ENCODE results near the gene NFIA.

NFIA gene

DNA sequence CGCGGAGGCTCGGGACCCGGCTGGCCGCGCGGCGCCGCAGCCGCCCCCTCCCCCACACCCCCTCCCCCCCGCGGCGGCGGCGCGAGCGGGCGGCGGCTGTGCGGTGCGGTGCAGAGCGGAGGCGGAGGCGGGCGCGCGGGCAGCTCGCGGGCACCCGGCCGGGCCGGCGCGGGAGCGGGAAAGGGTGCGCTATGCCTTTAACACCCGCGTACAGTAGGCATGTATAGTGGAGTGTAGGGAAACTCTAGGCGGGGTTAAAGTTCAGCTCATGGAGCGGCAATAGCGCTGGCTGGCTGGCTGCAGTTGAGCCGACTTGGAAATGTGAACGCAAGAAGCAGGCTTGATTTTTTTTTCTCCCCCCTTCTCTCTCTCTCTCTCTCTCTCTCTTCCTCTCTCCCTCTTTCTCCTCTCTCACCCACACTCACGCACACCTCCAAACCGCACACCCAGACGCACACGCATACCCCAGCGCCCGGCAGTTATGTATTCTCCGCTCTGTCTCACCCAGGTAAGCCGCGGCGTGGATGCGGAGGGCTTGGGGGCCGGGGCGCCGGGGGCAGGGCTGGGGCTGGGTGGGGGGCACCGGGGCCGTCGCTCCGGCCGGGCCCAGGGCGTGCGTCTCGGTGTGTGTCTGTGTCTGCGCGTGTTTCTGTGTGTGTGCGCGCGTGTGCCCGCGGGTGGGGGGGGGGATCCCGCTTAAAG lies at the start of gene NFIA:
Gene NFIA, plus strand, starts transcription at position 251 of the 702 bp plus-strand sequence.
- Histone ChIP-seq H3K27ac (peak within 1 kb of the TSS; percentile 97 to 98), H3K4me3 (peak within 1 kb of the TSS; percentile 93)
- peak; percentile 81 for DNase-seq (ENCODE audit: low spot score)
- no peak for TF ChIP-seq CTCF (IDR thresholded peaks at IDR 0.05)

- Histone ChIP-seq H3K27ac (no peak overlapping the region), H3K4me3 (no peak overlapping the region)
- no peak for TF ChIP-seq CTCF (IDR thresholded peaks at IDR 0.05)
- no peak for DNase-seq (ENCODE audit: low spot score)
Measured at GRCh38 chr1:61035880-61036279, 46.5 kb upstream of the NFIA start.

DNA sequence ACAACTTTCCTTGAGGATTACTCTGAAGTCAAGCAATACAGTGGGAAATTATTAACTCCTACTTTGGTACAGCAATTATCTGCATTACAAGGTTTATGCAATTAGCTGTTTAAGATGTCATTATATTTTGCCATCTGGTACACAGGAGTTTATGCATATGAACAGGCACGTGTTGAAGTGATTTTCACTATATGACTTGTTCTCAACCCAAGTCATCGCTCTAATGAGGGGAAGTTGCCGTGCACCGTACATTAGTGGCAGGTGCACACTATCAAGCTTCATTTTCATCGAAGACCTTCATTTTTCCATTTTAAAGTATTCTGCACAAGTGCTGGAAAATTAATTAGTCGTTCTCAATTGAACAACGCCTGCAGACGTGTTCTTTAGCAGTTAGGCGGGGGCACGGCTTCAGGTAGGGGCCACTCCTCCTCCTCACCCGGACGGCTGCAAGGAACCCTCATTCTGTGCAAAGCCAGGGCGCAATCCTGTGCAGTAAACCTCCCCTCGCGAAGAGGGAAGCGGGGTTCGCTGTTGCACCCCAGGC lies 39.8 kb upstream of the NFIA start:
- Histone ChIP-seq H3K4me3 (peak overlapping the region; percentile 79), H3K27ac (peak overlapping the region in 1 of 2 donors; percentile 71)
- no peak for TF ChIP-seq CTCF (IDR thresholded peaks at IDR 0.05)
- DNase-seq (ENCODE audit: low spot score) = no peak

DNA sequence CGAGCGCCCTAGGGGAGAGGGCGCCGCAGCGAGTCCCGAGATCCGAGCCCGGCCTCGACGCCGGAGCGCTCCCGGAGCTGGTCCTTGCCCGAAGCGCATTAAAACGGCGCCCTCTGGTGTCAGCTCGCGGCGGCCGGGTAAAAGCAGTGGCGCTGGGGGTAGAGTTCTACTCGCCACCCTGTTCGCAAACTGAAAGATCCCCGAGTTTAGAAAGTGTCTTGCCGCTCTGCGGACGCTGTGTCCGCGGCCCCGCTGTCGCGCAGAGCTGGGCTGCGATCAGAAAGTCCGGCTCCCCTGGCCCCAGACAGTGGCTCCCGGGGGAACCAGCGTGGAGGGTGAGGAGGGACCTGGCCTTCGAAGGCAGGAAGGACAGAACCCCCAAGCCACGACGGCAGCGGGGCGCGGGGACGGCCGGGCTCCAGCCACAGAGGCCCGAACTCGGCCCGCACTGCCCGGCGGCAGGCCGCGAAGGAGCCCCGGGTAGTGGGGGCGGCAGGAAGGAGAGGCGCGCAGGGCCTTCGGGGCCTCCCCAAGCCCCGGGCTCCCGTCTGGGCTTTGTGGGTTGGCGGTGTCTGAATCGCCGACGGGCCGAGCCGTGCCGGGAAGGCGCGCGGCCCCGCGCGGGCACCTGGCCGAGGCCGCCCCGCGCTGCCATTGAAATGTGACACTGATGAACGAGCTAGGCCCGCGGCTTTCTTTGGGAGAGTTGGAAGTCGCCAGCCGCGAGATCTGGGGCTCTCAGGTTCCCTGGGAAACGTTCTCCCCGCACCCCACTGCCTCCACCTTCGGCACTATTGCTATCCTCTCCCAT lies 39.1 kb upstream of the NFIA start:
- peak; percentile 87 for TF ChIP-seq CTCF (IDR thresholded peaks at IDR 0.05)
- peak overlapping the region; percentile 79 for H3K4me3 ChIP-seq
- H3K27ac ChIP-seq = peak overlapping the region; percentile 71
- DNase-seq (ENCODE audit: low spot score) = peak; percentile 89

- Histone ChIP-seq H3K4me3 (no peak overlapping the region), H3K27ac (no peak overlapping the region)
- no peak for TF ChIP-seq CTCF (IDR thresholded peaks at IDR 0.05)
- no peak for DNase-seq (ENCODE audit: low spot score)
Measured at GRCh38 chr1:61046434-61046833, 35.9 kb upstream of the NFIA start.

- no peak overlapping the region for H3K27ac ChIP-seq
- no peak overlapping the region for H3K4me3 ChIP-seq
- no peak for TF ChIP-seq CTCF (IDR thresholded peaks at IDR 0.05)
- DNase-seq (ENCODE audit: low spot score) = no peak
Measured at GRCh38 chr1:61047061-61047460, 35.3 kb upstream of the NFIA start.

All from coronary artery (tissue), 2 donors.